ENCODE data around the gene C2orf15. TPM values are rescaled to one million over a fixed set of nuclear protein-coding genes. Genes with fewer than 3 reads are reported as not detected.

Gene C2orf15
- total and polyA plus RNA-seq, 9 of the 15 experiments (the other 6 are each of a cell fraction or from before 2014, with no cell fraction given): 0.04 to 0.27 (median 0.15) TPM; not detected in 1

GRCh38 chr2:99141110-99142108, at the start of gene C2orf15 (continued):
- TF ChIP-seq ZHX1 (conservative IDR thresholded peaks at IDR 0.05; ENCODE audit: low read length): no peak
- 0 out of 2 replicates have a peak, but pooled peaks have one; percentile 16 for TF ChIP-seq RERE (CRISPR knock-in tag; IDR thresholded peaks at IDR 0.05; ENCODE audit: borderline replicate concordance)
- no peak for TF ChIP-seq ERF (CRISPR knock-in tag; IDR thresholded peaks at IDR 0.05)
- TF ChIP-seq ZNF133 (CRISPR knock-in tag; IDR thresholded peaks at IDR 0.05): no peak
- TF ChIP-seq TEAD1 (CRISPR knock-in tag; IDR thresholded peaks at IDR 0.05): no peak
- no peak for TF ChIP-seq ZKSCAN1 (IDR thresholded peaks at IDR 0.05; ENCODE audit: low read depth, low read length)
- peak; percentile 75 for TF ChIP-seq MEIS2 (IDR thresholded peaks at IDR 0.05; ENCODE audit: partially characterized antibody)
- TF ChIP-seq ZNF77 (CRISPR knock-in tag; IDR thresholded peaks at IDR 0.05): no peak
- TF ChIP-seq SMAD2 (IDR thresholded peaks at IDR 0.05; ENCODE audit: low read depth, low read length): no peak
- no peak for TF ChIP-seq DPF2 (IDR thresholded peaks at IDR 0.05)
